Activated T-cell treated with anti-CD3 and anti-CD28 coated beads, Interleukin-2, amount 50 U/mL, for 48 hours (primary cell): Measurements from ENCODE around the gene POMGNT1.

Source experiments
- DNase-seq, 2 experiments: peaks; one replicate each; pipeline ENCODE4 v3.0.0-alpha.2; 2020

The POMGNT1 gene

GRCh38 chr1:46152016-46152415 is 46.2 kb downstream of the POMGNT1 start:
- DNase-seq: no peak

DNA sequence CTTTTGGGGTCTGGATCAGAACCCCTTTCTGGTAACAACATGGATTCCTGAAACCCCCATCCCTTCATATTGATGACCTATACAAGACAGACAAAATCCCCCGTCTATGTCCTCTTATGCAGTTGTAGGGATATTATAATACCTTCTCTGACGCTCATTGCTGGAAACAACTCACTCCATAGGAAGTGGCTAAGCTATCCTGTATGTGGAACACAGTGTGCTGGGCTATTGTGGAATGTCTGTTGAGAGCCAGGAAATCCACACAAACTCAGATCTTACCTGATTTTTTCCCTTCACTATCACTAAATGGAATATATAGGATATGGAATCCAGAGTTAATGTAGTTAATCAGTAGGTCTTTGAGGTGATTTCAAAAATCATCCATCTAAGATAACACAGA is 48.1 kb downstream of the POMGNT1 start:
- DNase-seq: no peak

GRCh38 chr1:46148318-46148717 is 49.9 kb downstream of the POMGNT1 start:
- DNase-seq: no peak
